NCI-H748 treated with DMSO at 0.1 percent for 48 hours (cell line): ENCODE measurements around the gene P2RX4.
"Not testable (repeated sequence)": the region's sequence is repeated elsewhere in the genome, so short reads cannot be mapped to it uniquely, and the experiment has no call there.

ENCODE experiments used
- DNase-seq: peaks from one replicate; lab custom pipeline; 2025; lab: John Stamatoyannopoulos, UW

P2RX4 gene

GRCh38 chr12:121209624-121210572 is at the start of gene P2RX4:
Gene P2RX4 (plus strand): TSS chr12:121210129. CDS start chr12:121210165, 36 bp downstream.
- DNase-seq, result peak; percentile 39

- DNase-seq, result no peak
These were observed 47.5 kb upstream of the P2RX4 start for GRCh38 chr12:121162384-121162783.

DNA sequence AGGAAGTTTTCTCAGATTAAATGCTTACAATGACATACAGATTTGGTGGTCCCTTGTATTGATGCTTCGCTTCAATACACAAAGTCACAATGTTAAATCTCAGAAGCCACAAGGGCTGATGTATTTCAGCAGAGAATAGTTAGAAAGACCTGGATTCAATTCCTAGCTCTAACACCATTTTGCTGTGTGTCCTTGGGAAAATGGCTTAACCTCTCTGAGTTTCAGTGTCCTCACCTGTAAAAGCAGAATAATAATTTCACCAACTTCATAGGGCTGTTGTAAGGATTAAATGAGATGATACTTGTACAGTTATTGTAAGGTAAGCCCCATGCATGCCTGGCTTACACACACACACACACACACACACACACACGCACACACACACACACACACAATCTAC is 46.9 kb upstream of the P2RX4 start:
- DNase-seq, result no peak

GRCh38 chr12:121164839-121165238 is 45.1 kb upstream of the P2RX4 start:
- not testable (repeated sequence) for DNase-seq

DNA sequence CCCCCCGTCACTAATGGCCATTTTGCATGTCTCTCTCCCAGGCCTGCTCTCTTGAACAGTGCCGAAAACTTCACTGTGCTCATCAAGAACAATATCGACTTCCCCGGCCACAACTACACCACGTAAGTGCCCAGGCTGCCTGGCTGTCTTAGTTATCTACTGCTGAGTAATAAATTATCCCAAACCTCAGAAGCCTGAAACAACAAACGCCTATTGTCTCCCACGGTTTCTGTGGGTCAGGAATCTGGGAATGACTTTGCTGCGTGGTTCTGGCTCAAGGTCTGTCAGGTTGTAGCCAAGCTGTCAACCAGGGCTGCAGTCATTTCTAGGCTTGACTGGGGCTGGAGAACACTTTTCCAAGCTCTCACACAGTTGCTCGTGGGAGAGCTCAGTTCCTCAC is 44.6 kb upstream of the P2RX4 start:
- no peak for DNase-seq

- DNase-seq, result no peak
These were observed 43.6 kb upstream of the P2RX4 start for GRCh38 chr12:121166356-121166755.

- no peak for DNase-seq
These were observed 42.6 kb upstream of the P2RX4 start for GRCh38 chr12:121167232-121167820.

DNA sequence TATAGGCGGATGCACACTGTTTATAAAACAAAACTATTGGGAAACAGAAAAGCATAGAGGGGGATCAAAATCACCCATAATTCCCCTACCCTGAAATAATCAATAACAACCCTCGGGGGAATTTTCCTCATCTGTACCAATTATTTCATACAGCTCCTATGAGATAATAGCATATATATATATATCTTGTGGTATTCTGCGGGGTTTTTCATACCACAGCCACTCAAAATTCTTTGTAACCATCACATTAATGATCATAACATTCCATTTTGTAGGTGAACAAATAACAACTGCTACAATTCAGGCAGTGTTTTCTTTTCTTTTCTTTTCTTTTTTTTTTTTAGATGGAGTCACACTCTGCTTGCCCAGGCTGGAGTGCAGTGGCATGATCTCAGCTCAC is 42.0 kb upstream of the P2RX4 start:
- DNase-seq, result no peak

- DNase-seq, result no peak
These were observed 39.8 kb upstream of the P2RX4 start for GRCh38 chr12:121170151-121170550.

DNA sequence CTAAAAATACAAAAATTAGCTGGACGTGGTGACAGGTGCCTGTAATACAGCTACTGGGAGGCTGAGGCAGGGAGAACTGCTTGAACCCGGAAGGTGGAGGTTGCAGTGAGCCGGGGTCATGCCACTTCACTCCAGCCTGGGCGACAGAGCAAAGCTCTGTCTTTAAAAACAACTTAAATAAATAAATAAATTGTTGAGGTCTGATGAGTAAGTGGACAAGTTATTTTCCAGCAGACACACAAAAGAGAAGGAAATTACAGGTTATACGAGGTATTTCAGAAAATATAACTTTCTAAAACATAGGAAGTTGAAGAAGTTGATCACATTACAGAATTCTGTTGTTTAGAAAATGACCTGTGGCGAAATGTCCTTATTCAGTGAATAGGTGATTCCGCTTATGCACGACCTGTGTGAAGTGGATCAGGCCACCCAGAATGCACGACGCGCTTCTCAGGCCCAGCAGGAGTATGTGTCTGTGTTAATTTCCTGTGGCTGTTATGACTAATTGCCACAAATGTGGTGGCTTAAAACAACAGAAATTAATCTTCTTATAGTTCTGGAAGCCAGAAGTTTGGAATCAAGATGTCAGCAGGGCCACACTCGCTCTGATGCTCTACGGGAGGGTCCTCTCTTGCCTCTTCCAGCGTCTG is 39.2 kb upstream of the P2RX4 start:
- no peak for DNase-seq

DNA sequence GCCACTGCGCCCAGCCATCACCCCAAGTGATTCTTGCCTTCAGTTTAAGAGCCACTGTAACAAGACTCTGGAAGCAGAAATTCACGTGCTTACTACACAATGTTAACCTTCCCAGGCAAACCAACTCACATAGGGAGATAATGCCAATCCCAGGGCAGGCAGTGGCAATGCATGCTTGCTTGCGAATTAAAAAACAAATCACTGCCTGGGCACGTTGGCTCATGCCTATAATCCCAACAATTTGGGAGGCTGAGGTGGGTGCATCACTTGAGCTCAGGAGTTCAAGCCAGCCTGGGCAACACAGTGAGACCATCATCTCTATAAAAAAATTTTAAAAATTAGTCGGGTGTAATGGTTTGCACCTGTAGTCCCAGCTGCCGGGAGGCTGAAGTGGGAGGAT is 37.8 kb upstream of the P2RX4 start:
- no peak for DNase-seq

DNA sequence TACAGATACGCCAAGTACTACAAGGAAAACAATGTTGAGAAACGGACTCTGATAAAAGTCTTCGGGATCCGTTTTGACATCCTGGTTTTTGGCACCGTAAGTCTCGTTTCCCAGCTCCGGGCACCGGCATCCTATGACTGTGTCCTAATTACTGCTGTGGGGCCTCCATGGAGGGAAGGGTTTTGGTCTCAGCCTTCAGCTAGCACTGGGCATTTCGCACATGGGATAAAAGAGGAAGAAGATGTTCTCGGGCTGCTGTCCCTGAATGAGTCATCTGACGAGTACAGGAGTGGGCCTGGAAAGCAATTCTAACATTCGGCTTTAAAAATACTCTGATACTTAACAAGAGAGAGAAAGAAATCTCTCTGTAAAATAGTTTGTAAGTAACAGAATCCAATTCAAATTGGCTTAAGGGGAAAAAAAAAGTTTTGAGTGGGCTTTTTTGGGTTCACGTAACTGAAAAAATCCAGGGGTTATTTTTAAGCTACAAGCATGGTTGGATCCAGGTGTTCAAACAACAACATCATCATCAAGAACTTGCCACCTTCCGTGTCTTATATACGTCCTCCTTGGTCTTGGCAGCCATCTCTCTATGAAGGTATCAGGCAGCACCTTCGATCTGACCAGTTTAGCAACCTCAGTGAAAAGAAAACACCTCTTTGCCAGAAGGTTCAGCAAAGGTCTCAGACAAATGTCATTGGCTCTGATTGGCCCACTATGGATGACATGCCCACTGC is 34.4 kb upstream of the P2RX4 start:
- no peak for DNase-seq

- DNase-seq, result no peak
These were observed 33.0 kb upstream of the P2RX4 start for GRCh38 chr12:121176826-121177529.

GRCh38 chr12:121181181-121181580 is 28.7 kb upstream of the P2RX4 start:
- no peak for DNase-seq

- DNase-seq, result no peak
These were observed 27.6 kb upstream of the P2RX4 start for GRCh38 chr12:121182222-121182893.

DNA sequence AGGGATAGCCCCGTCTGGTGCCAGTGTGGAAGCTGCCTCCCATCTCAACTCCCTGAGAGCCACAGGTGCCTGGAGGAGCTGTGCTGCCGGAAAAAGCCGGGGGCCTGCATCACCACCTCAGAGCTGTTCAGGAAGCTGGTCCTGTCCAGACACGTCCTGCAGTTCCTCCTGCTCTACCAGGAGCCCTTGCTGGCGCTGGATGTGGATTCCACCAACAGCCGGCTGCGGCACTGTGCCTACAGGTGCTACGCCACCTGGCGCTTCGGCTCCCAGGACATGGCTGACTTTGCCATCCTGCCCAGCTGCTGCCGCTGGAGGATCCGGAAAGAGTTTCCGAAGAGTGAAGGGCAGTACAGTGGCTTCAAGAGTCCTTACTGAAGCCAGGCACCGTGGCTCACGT is 25.5 kb upstream of the P2RX4 start:
- DNase-seq, result no peak

GRCh38 chr12:121184984-121185889 is 24.7 kb upstream of the P2RX4 start:
- DNase-seq, result no peak

DNA sequence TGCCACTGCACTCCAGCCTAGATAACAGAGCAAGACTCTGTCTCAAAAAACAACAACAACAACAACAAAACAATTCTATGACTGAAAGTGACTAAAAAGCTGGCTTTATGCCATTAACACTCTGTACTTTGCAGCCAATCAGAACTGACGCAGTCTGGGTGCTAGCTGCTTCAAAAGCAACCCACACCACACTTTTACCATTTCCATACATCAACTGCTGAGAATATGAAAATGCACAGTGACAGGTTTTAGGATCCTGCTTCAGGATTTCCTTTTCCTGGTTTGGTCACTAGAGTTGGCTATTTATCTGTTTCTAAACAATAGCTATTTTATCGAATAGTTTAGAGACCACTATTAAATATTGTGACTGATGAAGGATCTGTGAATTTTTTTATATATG is 23.1 kb upstream of the P2RX4 start:
- DNase-seq, result no peak

GRCh38 chr12:121187501-121187900 is 22.4 kb upstream of the P2RX4 start:
- DNase-seq, result no peak

- DNase-seq, result no peak
These were observed 21.7 kb upstream of the P2RX4 start for GRCh38 chr12:121188227-121188626.
